NCI-H748 (cell line): ENCODE measurements around the gene ARFGAP3.

Experiments used
- DNase-seq: peaks from one replicate; lab custom pipeline; 2025; ENCODE audit not compliant: unreplicated experiment; lab: John Stamatoyannopoulos, UW

Gene ARFGAP3

GRCh38 chr22:42865536-42865935 lies 8.5 kb upstream of the ARFGAP3 start:
- DNase-seq = no peak

DNA sequence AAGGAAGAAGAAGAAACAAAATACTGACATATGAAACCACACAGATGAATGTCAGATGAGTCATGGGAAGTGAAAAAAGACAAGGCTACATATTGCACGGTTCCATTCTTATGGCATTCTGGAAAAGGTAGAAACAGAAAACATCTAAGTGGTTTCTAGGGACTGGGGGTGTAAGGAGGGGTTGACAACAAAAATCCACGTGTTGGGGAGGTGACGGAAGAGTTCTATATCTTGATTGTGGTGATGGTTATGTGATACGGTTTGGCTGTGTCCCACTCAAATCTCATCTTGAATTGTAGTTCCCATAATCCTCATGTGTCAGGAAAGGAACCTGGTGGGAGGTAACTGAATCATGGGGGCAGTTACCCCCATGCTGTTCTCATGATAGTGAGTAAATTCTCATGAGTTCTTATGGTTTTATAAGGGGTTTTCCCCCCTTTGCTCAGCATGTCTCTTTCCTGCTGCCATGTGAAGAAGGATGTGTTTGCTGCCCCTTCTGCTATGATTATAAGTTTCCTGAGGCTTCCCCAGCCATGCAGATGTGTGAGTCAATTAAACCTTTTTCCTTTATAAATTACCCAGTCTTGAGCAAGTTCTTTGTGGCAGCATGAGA lies 6.4 kb upstream of the ARFGAP3 start:
- DNase-seq = no peak

GRCh38 chr22:42862045-42862734 lies 5.1 kb upstream of the ARFGAP3 start:
- DNase-seq = no peak

- DNase-seq = no peak
Observed at GRCh38 chr22:42860968-42861367, 3.9 kb upstream of the ARFGAP3 start.

DNA sequence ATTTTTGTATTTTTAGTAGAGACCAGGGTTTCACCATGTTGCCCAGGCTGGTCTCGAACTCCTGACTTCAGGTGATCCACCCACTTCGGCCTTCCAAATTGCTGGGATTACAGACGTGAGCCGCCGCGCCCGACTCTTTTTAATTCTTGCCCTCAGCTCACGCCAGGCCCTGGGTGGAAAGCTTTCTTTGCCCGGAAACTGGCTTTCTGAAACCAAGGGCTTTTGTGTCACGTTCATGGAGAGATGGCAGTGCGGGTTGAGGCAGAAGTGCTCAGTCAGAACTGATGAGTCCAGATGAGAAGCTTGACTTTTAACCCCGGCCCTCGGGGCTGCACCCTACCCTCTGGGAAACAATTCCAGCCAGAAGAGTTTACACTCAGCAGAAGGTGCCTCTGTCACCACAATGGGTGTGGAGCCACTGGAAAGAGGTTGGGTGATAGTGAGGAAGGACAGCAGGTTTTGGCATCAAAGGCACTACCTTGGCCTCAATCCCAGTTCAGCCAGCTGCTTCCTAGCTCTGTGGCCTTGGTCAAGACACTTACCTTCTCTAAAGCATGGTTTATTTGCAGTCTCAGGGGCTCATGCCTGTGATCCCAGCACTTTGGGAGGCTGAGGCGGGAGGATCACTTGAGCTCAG lies 890 bp upstream of the ARFGAP3 start:
- DNase-seq = no peak

DNA sequence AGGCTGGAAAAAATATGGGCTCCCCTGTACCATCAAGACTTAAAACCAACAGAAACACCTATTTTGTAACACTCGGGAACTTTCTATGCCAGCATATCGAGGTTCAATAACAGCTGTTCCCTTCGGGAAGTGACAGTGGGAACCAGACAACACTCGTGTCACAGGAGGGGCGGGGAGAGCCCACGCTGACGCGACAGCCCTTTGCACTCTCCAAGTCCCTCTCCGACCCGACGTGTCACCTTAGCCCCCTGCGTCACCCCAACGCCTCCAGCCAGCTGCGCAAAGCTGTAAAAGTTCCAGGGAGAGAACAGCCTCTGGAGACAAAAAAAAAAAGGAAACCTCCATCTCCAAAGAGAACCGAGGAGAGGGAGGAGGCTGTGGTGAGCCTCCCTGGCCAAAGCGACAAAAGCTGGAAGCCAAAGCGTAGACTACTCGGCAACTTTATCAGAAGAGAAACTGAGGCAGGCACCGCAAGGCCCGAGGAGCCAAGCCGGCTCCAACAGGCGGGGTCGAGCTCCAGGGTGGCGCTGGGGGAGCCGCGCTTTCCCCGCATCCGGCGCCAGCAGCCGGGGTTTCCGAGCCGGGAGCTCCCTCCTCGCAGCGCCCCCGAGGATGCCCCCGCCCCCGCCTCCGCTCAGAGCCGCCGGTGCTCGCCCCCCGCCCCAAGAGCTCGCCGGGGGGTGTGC lies 751 bp downstream of the ARFGAP3 start:
- peak; percentile 65 for DNase-seq

GRCh38 chr22:42855721-42856120 lies 1.4 kb downstream of the ARFGAP3 start:
- no peak for DNase-seq

DNA sequence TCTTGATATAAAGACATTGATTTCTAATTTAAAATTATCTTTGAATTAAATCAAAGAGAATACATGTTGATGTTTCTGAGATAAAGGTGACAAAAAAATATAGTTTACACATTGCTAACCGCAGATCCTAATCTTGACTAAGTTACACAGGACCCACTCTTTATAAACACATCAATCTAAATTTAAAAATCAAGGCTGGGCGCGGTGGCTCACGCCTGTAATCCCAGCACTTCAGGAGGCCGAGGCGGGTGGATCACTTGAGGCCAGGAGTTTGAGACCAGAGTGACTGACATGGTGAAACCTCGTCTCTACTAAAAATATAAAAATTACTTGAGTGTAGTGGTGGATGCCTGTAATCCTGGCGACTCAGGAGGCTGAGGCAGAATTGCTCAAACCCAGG lies 1.9 kb downstream of the ARFGAP3 start:
- DNase-seq = no peak

DNA sequence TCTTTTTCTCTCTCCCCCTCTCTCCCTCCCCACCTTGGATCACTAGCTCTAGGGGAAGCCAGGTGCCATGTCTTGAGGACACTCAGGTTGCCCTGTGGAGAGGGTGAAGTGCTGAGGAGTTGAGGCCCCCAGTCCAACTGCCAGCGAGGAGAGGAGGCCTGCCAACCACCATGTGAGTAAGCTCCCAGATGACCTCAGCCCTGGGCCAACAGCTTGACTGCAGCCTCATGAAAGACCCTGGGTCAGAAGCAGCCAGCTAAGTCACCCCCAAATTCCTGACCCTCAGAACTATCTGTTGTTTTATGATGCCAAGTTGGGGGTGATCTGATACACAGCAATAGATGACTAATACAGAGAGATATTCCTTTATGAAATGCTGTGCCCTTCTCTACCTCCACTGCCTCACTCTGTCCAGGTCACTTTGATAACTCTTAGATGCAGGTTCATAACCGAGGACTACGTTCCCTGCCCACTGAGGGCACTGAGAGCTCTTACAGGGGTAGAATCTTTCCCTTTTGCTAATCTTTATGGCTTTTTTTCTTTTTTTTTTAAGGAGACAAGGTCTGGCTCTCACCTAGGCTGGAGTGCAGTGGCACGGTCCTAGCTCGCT lies 8.0 kb downstream of the ARFGAP3 start:
- no peak for DNase-seq

DNA sequence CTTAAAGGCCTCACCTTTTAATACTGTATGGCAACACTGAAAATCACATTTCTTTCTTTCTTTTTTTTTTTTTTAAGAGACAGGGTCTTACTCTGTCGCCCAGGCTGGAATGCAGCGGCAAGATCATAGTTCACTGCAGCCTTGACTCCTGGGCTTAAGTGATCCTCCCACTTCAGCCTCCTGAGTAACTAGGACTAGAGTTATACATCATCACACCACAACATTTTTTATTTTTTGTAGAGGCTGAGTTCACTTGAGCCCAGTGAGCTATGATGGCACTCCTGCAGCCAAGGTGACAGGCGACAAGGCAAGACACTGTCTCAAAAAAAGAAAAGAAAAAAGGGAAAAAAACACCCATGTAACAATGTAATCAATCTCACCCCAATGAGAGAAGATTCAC lies 10.0 kb downstream of the ARFGAP3 start:
- DNase-seq = no peak

DNA sequence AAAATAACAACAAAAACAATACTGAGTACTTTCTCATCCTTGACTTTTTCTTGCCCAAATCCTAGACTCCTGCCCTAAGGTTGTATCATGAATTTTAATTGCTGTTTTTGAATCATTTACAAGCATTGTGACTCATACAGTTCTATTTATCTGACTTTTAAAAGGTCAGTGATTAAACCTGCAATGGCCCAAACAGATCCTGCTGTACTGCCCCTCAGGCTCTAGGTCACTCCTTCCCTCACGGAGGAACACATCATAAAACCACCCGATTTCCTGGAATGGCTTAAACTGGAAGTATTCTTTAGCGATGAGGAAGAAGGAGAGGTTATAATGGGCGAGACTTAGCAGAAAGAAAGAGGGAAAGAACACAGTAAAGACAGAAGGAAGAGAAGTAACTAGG lies 12.3 kb downstream of the ARFGAP3 start:
- no peak for DNase-seq

GRCh38 chr22:42842658-42843370 lies 14.3 kb downstream of the ARFGAP3 start:
- no peak for DNase-seq

DNA sequence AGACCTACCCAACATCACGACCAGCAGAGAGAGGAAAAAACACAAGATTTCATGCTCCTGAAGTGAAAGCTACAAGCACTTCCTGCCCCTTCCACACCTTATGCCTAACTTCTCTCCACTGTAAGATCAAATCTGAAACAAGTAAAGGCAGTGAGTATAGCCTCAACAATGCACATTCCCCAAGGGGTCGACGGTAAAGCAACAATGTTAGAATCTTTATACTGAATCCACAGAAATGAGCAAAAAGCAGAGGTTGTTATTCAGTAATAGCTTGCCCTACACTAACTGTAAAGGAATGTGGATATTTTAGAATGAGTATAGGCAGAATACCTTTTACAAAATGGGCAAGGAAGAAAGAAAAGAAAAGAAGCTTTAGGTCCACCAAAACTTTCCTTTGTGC lies 15.6 kb downstream of the ARFGAP3 start:
- no peak for DNase-seq

DNA sequence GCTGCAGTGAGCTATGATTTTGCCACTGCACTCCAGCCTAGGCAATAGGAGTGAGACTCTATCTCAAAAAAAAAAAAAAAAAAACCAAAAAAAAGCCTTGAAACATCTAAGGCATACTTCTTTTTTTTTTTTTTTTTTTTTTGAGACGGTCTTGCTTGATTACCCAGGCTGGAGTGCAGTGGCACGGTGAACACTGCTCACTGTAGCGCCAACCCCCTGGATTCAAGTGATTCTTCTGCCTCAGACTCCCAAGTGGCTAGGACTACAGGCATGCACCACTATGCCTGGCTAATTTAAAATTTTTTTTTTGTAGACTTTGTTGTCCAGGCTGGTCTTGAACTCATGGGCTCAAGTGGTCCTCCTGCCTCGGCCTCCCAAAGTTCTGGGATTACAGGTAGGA lies 19.5 kb downstream of the ARFGAP3 start:
- no peak for DNase-seq

DNA sequence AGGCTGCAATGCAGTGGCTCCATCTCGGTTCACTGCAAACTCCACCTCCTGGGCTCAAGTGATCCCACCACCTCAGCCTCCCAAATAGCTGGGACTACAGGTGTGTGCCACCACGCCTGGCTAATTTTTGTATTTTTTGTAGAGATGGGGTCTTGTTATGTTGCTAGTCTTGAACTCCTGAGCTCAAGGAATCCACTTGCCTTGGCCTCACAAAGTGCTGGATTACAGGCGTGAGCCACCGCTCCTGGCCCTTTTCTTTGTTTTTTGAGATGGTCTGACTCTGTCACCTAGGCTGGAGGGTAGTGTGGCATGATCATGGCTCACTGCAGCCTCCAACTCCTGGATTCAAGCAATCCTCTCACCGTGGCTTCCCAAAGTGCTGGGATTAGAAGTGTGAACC lies 21.0 kb downstream of the ARFGAP3 start:
- DNase-seq = no peak

DNA sequence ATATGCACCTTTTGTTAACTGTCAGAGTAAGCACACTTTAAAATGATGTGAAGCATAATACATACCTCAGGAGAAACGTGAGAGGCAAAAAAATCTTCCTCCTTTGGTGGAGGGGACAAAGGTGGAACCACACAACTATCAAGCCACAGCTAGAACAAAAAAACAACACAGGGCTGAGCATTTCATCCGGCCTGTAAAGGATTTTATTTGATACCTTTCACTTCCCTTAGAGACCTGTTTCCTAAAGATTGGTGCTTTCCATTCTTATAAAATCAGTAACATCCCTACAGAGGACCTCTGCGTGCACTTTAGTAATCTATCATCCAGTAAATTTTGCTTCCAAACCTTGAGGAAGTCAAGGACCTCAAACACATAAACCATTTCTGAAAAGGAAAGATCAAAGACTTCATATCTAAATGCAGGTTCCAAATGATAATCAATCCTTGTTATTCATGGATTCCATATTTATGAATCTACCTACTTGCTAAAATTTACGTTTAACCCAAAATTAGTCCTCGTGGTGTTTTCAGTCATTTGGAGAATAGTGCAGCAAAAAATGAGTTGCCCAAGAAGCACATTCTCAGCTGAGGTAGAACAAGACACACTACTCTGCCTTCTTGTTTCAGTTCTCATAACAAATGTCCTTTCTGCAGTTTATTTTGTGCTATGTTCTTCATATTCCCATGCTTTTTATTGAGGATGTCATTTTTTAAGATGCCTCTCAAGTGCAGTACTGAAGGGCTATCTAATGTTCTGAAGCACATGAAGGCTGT lies 22.7 kb downstream of the ARFGAP3 start:
- DNase-seq = no peak

GRCh38 chr22:42833104-42833503 lies 24.0 kb downstream of the ARFGAP3 start:
- no peak for DNase-seq

- no peak for DNase-seq
Observed at GRCh38 chr22:42831712-42832111, 25.4 kb downstream of the ARFGAP3 start.

GRCh38 chr22:42830161-42830560 lies 26.9 kb downstream of the ARFGAP3 start:
- no peak for DNase-seq

DNA sequence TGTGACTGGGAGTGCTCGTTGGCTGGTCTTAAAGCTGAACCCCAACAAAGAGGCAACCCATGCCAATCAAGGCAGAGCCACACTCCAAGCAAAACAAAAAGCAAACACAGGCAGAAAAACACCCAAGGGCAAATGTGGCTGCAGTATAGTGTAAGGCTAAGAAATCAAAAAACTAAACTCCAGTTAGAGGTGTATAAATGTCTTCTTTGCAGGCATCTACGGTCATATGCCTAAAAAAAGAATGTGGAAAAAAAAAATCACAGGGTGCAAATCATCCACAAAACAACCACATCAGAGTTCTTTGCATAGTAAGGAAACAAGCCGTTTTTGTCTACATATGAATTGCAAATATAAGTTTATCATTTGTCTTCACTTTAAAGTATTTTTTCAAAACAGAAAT lies 27.8 kb downstream of the ARFGAP3 start:
- DNase-seq = no peak
